WTC11 (cell line): ENCODE results near the gene RGS7. TPM values are rescaled to one million over a fixed set of nuclear protein-coding genes. Genes with fewer than 3 reads are reported as not detected.

ENCODE experiments used
- ATAC-seq: fragments of 200-7000 bp; cut with Tn5 transposase; 2 replicates; pipeline ENCODE4 v1.10.0; 2021; ENCODE audit warnings: mild to moderate bottlenecking, moderate library complexity
- CTCF ChIA-PET: fragments of 300-600 bp; sonication (Branson Sonifier 250); formaldehyde crosslinking; loops from one replicate; lab custom pipeline; 2021; ENCODE audit warnings: antibody characterized with exemption; lab: Charles Lee
- POLR2A ChIA-PET: fragments of 350-600 bp; sonication (Branson Sonifier 250); formaldehyde crosslinking; loops from one replicate; lab custom pipeline; 2021; ENCODE audit warnings: antibody characterized with exemption; lab: Charles Lee
- DNase-seq: peaks from one replicate; pipeline ENCODE4 v3.0.0; 2021; ENCODE audit warnings: low spot score
- H3K27ac Mint-ChIP-seq: 2 replicates; pipeline ENCODE4 v1.8.0; 2021; ENCODE audit warnings: mixed read lengths
- H3K27me3 Mint-ChIP-seq: 2 replicates; pipeline ENCODE4 v1.8.0; 2021; ENCODE audit warnings: low read depth, mild to moderate bottlenecking, moderate library complexity, mixed read lengths
- H3K36me3 Mint-ChIP-seq: 2 replicates; pipeline ENCODE4 v1.8.0; 2021; ENCODE audit warnings: mixed read lengths
- H3K4me1 Mint-ChIP-seq: 2 replicates; pipeline ENCODE4 v1.8.0; 2022; ENCODE audit warnings: mixed read lengths
- H3K4me3 Mint-ChIP-seq: 2 replicates; pipeline ENCODE4 v1.8.0; 2021; ENCODE audit warnings: mild to moderate bottlenecking, moderate library complexity, mixed read lengths
- H3K9me3 Mint-ChIP-seq: 2 replicates; pipeline ENCODE4 v1.8.0; 2021; ENCODE audit warnings: mixed read lengths
- CREB1 ChIP-seq: sonication (generic); formaldehyde crosslinking; IDR thresholded peaks from 2 replicates; pipeline ENCODE4 v1.8.0; 2023; ENCODE audit warnings: mild to moderate bottlenecking, missing genetic modification reagents
- CREM ChIP-seq: sonication (generic); formaldehyde crosslinking; IDR thresholded peaks from 2 replicates; pipeline ENCODE4 v1.8.1; 2022; ENCODE audit warnings: mild to moderate bottlenecking, missing genetic modification reagents, moderate library complexity
- ELF4 ChIP-seq: sonication (generic); formaldehyde crosslinking; IDR thresholded peaks from 2 replicates; pipeline ENCODE4 v1.8.1; 2022; ENCODE audit warnings: low read depth, mild to moderate bottlenecking, moderate library complexity, missing genetic modification reagents
- EMX1 ChIP-seq: fragments of 250-450 bp; sonication (Bioruptor Pico); IDR thresholded peaks from 2 replicates; pipeline ENCODE4 v1.8.0; 2021; ENCODE audit warnings: mild to moderate bottlenecking
- ETV6 ChIP-seq: sonication (generic); formaldehyde crosslinking; IDR thresholded peaks from 2 replicates; pipeline ENCODE4 v1.8.1; 2022; ENCODE audit warnings: mild to moderate bottlenecking, missing genetic modification reagents
- RORB ChIP-seq: fragments of 250-450 bp; sonication (Bioruptor Pico); IDR thresholded peaks from 2 replicates; pipeline ENCODE4 v1.9.0; 2021; ENCODE audit warnings: mild to moderate bottlenecking
- SMAD3 ChIP-seq: sonication (generic); formaldehyde crosslinking; IDR thresholded peaks from 2 replicates; pipeline ENCODE4 v1.8.0; 2022; ENCODE audit warnings: missing genetic modification reagents, mild to moderate bottlenecking, borderline replicate concordance
- SMAD4 ChIP-seq: sonication (generic); formaldehyde crosslinking; IDR thresholded peaks from 2 replicates; pipeline ENCODE4 v1.8.0; 2022; ENCODE audit warnings: mild to moderate bottlenecking, missing genetic modification reagents
- SOX15 ChIP-seq: fragments of 250-450 bp; sonication (Bioruptor Pico); IDR thresholded peaks from 2 replicates; pipeline ENCODE4 v1.9.0; 2021; ENCODE audit warnings: mild to moderate bottlenecking
- TCF7 ChIP-seq: sonication (generic); formaldehyde crosslinking; IDR thresholded peaks from 2 replicates; pipeline ENCODE4 v1.8.0; 2022; ENCODE audit warnings: mild to moderate bottlenecking, low read depth, missing genetic modification reagents, moderate library complexity
- ZNF121 ChIP-seq: sonication (generic); formaldehyde crosslinking; IDR thresholded peaks from 2 replicates; pipeline ENCODE4 v1.8.0; 2023; ENCODE audit warnings: missing genetic modification reagents
- ZNF263 ChIP-seq: sonication (generic); formaldehyde crosslinking; IDR thresholded peaks from 2 replicates; pipeline ENCODE4 v1.8.1; 2022; ENCODE audit warnings: low read depth, mild to moderate bottlenecking, moderate library complexity, missing genetic modification reagents
- ZNF671 ChIP-seq: fragments of 250-450 bp; sonication (Bioruptor Pico); IDR thresholded peaks from 2 replicates; pipeline ENCODE4 v1.8.0; 2021; ENCODE audit warnings: mild to moderate bottlenecking
- total RNA-seq: library from RNA; stranded (reverse); gene quantifications from 3 replicates; pipeline ENCODE4 v1.2.3, GENCODE V29; 2021
- TF ChIP-seq, protein P1 (sequence below): fragments of 250-450 bp; sonication (Bioruptor Pico); conservative IDR thresholded peaks from 2 replicates; pipeline ENCODE4 v1.9.0; 2021; ENCODE audit warnings: mild to moderate bottlenecking
- TF ChIP-seq, protein P2 (sequence below): sonication (generic); formaldehyde crosslinking; IDR thresholded peaks from 2 replicates; pipeline ENCODE4 v1.8.0; 2022; ENCODE audit warnings: mild to moderate bottlenecking, missing genetic modification reagents
- TF ChIP-seq, protein P3 (sequence below): fragments of 250-450 bp; sonication (Bioruptor Pico); IDR thresholded peaks from 2 replicates; pipeline ENCODE4 v1.9.0; 2021; ENCODE audit warnings: mild to moderate bottlenecking
- TF ChIP-seq, protein P4 (sequence below): sonication (generic); formaldehyde crosslinking; conservative IDR thresholded peaks from 2 replicates; pipeline ENCODE4 v1.8.1; 2022; ENCODE audit warnings: mild to moderate bottlenecking, missing genetic modification reagents
- TF ChIP-seq, protein P5 (sequence below): sonication (generic); formaldehyde crosslinking; IDR thresholded peaks from 2 replicates; pipeline ENCODE4 v1.8.0; 2022; ENCODE audit warnings: mild to moderate bottlenecking, missing genetic modification reagents
- TF ChIP-seq, protein P6 (sequence below): sonication (generic); formaldehyde crosslinking; IDR thresholded peaks from 2 replicates; pipeline ENCODE4 v1.8.0; 2023; ENCODE audit warnings: missing genetic modification reagents
- TF ChIP-seq, protein P7 (sequence below): fragments of 250-450 bp; sonication (Bioruptor Pico); IDR thresholded peaks from 2 replicates; pipeline ENCODE4 v1.9.0; 2021; ENCODE audit warnings: mild to moderate bottlenecking, borderline replicate concordance
- TF ChIP-seq, protein P8 (sequence below): sonication (generic); formaldehyde crosslinking; IDR thresholded peaks from 2 replicates; pipeline ENCODE4 v1.8.1; 2023; ENCODE audit warnings: mild to moderate bottlenecking, missing genetic modification reagents
- TF ChIP-seq, protein P9 (sequence below): fragments of 250-450 bp; sonication (Bioruptor Pico); IDR thresholded peaks from 2 replicates; pipeline ENCODE4 v1.8.0; 2021; ENCODE audit warnings: mild to moderate bottlenecking

RGS7 gene
- total RNA-seq, 1 experiment from 2014 or later = 1.2 TPM

DNA sequence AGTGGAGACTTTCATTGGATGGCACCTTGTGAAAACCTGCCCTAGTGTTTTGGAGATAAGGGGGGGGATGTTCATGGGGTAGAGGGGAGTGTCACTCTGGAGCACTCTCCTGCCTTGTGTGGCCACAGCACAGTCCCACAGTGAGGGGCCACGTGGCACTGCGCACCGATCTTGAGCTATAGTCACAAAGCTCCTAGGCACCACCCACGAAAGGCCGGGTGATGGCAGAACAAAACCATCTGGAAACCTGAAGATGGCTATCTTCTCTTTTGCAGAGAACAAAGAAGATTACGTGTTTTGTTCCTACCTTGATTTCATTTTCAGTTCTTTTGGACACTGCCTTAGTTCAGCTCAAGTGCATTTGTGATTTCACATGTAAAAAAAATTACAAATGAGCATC, 220.6 kb downstream of the RGS7 start (continued):
- TF ChIP-seq, protein P1, sequence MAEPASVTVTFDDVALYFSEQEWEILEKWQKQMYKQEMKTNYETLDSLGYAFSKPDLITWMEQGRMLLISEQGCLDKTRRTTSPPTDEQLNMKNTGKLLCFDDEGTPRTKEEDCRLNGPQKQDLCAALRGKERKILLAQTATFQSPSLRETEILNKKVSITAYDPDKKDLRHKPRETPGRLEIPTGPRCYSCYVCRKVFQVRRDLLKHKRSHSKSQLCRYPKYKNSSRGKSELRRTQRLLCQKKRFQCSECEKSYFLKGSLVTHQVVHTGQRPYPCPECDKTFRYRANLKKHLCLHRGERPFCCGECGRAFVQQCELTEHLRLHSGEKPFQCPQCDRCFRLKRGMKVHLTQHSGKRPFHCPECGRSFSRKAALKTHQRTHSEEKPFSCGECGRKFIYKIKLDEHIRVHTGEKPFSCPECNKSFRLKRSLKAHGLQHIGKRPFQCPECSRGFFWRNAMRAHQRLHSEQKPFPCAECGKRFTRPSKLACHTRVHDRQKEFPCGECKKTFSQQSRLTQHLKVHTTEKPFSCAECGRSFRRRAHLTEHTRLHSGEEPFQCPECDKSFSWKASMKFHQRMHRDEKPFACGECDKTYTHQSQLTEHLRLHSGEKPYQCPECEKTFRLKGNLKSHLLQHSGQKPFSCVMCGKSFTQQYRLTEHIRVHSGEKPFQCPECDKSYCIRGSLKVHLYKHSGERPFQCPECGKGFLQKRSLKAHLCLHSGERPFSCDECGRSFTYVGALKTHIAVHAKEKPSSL = no peak
- TF ChIP-seq, protein P2, sequence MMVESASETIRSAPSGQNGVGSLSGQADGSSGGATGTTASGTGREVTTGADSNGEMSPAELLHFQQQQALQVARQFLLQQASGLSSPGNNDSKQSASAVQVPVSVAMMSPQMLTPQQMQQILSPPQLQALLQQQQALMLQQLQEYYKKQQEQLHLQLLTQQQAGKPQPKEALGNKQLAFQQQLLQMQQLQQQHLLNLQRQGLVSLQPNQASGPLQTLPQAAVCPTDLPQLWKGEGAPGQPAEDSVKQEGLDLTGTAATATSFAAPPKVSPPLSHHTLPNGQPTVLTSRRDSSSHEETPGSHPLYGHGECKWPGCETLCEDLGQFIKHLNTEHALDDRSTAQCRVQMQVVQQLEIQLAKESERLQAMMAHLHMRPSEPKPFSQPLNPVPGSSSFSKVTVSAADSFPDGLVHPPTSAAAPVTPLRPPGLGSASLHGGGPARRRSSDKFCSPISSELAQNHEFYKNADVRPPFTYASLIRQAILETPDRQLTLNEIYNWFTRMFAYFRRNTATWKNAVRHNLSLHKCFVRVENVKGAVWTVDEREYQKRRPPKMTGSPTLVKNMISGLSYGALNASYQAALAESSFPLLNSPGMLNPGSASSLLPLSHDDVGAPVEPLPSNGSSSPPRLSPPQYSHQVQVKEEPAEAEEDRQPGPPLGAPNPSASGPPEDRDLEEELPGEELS (CRISPR knock-in tag) = no peak
- TF ChIP-seq ELF4 (CRISPR knock-in tag) = no peak
- TF ChIP-seq SMAD3 (CRISPR knock-in tag) = no peak
- TF ChIP-seq SMAD4 (CRISPR knock-in tag) = no peak
- no peak for TF ChIP-seq CREM (CRISPR knock-in tag)
- TF ChIP-seq, protein P3, sequence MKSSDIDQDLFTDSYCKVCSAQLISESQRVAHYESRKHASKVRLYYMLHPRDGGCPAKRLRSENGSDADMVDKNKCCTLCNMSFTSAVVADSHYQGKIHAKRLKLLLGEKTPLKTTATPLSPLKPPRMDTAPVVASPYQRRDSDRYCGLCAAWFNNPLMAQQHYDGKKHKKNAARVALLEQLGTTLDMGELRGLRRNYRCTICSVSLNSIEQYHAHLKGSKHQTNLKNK = no peak
- TF ChIP-seq RORB (CRISPR knock-in tag) = no peak
- no peak for TF ChIP-seq ETV6
- TF ChIP-seq, protein P4, sequence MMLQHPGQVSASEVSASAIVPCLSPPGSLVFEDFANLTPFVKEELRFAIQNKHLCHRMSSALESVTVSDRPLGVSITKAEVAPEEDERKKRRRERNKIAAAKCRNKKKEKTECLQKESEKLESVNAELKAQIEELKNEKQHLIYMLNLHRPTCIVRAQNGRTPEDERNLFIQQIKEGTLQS (CRISPR knock-in tag) = no peak
- TF ChIP-seq SOX15 = no peak
- no peak for TF ChIP-seq TCF7 (CRISPR knock-in tag)
- no peak for TF ChIP-seq ZNF121 (CRISPR knock-in tag)
- TF ChIP-seq, all 79 proteins: peak for 0

DNA sequence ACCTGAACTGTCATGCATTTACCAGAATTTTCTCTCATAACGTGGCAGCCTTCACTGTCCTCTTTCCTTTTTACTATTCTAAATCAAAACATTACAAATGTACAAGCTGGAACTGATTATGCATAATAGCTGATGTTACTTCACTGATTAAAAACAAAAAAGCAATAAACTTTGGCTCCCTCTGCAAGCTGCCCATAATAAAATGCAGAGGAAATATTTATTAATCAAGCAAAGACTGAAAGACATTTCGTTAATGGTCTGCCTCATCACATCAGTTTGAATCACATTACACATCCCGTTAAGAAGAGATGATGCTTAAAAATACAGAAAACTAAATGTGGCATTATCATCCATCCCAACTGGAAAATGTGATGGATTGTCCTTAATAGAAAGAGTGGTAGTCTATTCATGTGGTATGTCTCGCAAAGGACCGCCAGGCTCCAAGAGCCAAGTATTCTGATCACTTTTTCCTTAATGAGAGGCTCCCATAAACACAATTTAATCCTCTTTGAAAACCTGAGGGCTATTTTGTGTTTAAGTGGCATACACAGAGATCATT, 225.3 kb downstream of the RGS7 start:
- Mint-ChIP-seq H3K4me1 (peaks cover 18% of the 10 kb centered on the region), H3K4me3 (no peak overlapping the region), H3K36me3 (no peaks in the 10 kb centered on the region), H3K9me3 (no peaks in the 10 kb centered on the region), H3K27ac (no peak overlapping the region), H3K27me3 (no peaks in the 10 kb centered on the region)
- CTCF ChIA-PET = no interaction called here
- no peak for DNase-seq
- ATAC-seq = no peak
- POLR2A ChIA-PET = no interaction called here
- no peak for TF ChIP-seq CREB1 (CRISPR knock-in tag)
- TF ChIP-seq, protein P5, sequence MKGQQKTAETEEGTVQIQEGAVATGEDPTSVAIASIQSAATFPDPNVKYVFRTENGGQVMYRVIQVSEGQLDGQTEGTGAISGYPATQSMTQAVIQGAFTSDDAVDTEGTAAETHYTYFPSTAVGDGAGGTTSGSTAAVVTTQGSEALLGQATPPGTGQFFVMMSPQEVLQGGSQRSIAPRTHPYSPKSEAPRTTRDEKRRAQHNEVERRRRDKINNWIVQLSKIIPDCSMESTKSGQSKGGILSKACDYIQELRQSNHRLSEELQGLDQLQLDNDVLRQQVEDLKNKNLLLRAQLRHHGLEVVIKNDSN (CRISPR knock-in tag) = no peak
- TF ChIP-seq SMAD3 (CRISPR knock-in tag) = no peak
- TF ChIP-seq, protein P6, sequence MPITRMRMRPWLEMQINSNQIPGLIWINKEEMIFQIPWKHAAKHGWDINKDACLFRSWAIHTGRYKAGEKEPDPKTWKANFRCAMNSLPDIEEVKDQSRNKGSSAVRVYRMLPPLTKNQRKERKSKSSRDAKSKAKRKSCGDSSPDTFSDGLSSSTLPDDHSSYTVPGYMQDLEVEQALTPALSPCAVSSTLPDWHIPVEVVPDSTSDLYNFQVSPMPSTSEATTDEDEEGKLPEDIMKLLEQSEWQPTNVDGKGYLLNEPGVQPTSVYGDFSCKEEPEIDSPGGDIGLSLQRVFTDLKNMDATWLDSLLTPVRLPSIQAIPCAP (CRISPR knock-in tag) = no peak
- TF ChIP-seq ZNF263 = no peak
- TF ChIP-seq, protein P7, sequence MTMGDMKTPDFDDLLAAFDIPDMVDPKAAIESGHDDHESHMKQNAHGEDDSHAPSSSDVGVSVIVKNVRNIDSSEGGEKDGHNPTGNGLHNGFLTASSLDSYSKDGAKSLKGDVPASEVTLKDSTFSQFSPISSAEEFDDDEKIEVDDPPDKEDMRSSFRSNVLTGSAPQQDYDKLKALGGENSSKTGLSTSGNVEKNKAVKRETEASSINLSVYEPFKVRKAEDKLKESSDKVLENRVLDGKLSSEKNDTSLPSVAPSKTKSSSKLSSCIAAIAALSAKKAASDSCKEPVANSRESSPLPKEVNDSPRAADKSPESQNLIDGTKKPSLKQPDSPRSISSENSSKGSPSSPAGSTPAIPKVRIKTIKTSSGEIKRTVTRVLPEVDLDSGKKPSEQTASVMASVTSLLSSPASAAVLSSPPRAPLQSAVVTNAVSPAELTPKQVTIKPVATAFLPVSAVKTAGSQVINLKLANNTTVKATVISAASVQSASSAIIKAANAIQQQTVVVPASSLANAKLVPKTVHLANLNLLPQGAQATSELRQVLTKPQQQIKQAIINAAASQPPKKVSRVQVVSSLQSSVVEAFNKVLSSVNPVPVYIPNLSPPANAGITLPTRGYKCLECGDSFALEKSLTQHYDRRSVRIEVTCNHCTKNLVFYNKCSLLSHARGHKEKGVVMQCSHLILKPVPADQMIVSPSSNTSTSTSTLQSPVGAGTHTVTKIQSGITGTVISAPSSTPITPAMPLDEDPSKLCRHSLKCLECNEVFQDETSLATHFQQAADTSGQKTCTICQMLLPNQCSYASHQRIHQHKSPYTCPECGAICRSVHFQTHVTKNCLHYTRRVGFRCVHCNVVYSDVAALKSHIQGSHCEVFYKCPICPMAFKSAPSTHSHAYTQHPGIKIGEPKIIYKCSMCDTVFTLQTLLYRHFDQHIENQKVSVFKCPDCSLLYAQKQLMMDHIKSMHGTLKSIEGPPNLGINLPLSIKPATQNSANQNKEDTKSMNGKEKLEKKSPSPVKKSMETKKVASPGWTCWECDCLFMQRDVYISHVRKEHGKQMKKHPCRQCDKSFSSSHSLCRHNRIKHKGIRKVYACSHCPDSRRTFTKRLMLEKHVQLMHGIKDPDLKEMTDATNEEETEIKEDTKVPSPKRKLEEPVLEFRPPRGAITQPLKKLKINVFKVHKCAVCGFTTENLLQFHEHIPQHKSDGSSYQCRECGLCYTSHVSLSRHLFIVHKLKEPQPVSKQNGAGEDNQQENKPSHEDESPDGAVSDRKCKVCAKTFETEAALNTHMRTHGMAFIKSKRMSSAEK = no peak
- TF ChIP-seq, protein P8, sequence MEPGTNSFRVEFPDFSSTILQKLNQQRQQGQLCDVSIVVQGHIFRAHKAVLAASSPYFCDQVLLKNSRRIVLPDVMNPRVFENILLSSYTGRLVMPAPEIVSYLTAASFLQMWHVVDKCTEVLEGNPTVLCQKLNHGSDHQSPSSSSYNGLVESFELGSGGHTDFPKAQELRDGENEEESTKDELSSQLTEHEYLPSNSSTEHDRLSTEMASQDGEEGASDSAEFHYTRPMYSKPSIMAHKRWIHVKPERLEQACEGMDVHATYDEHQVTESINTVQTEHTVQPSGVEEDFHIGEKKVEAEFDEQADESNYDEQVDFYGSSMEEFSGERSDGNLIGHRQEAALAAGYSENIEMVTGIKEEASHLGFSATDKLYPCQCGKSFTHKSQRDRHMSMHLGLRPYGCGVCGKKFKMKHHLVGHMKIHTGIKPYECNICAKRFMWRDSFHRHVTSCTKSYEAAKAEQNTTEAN (CRISPR knock-in tag) = no peak
- TF ChIP-seq, protein P9, sequence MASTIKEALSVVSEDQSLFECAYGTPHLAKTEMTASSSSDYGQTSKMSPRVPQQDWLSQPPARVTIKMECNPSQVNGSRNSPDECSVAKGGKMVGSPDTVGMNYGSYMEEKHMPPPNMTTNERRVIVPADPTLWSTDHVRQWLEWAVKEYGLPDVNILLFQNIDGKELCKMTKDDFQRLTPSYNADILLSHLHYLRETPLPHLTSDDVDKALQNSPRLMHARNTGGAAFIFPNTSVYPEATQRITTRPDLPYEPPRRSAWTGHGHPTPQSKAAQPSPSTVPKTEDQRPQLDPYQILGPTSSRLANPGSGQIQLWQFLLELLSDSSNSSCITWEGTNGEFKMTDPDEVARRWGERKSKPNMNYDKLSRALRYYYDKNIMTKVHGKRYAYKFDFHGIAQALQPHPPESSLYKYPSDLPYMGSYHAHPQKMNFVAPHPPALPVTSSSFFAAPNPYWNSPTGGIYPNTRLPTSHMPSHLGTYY (CRISPR knock-in tag) = no peak
- no peak for TF ChIP-seq SMAD4 (CRISPR knock-in tag)
- no peak for TF ChIP-seq ZNF671 (CRISPR knock-in tag)
- no peak for TF ChIP-seq EMX1 (CRISPR knock-in tag)
- TF ChIP-seq CREM (CRISPR knock-in tag) = no peak
